DND-41 (cell line): Measurements from ENCODE around the gene TAF15.

ENCODE experiments used
- ATAC-seq: fragments of 200-7000 bp; cut with Tn5 transposase; 3 replicates; pipeline ENCODE4 v1.9.1; 2021; ENCODE audit warnings: low read depth; ENCODE audit not compliant: insufficient read depth
- DNase-seq: peaks from one replicate; pipeline ENCODE4 v3.0.0-alpha.2; 2020
- H2AFZ ChIP-seq: 2 replicates; pipeline ENCODE4 v1.6.0; 2012; ENCODE audit warnings: low read depth, low read length
- H3K27ac ChIP-seq: 2 replicates; pipeline ENCODE4 v1.5.1; 2012; ENCODE audit warnings: low read length, inconsistent platforms
- H3K27me3 ChIP-seq: fragments of 200-600 bp; sonication (generic); 2 replicates; pipeline ENCODE4 v1.6.0; 2012; ENCODE audit warnings: low read length, mild to moderate bottlenecking, inconsistent platforms; ENCODE audit not compliant: insufficient read depth, poor library complexity
- H3K36me3 ChIP-seq: 2 replicates; pipeline ENCODE4 v1.5.1; 2012; ENCODE audit warnings: low read length, inconsistent platforms; ENCODE audit not compliant: insufficient read depth
- H3K4me1 ChIP-seq: 2 replicates; pipeline ENCODE4 v1.5.1; 2012; ENCODE audit warnings: mild to moderate bottlenecking, low read length; ENCODE audit not compliant: insufficient read depth
- H3K4me2 ChIP-seq: 2 replicates; pipeline ENCODE4 v1.6.0; 2012; ENCODE audit warnings: mild to moderate bottlenecking, moderate library complexity, low read length, inconsistent platforms; ENCODE audit not compliant: insufficient read depth
- H3K4me3 ChIP-seq, 2 experiments: fragments of 200-600 bp in 1 of 2; shearing (Covaris generic) in 1 of 2; 2 replicates each; pipeline ENCODE4 v1.5.1; 2012 to 2016; ENCODE audit warnings: inconsistent platforms in 2 of 2, low read length in 2 of 2, mild to moderate bottlenecking in 2 of 2, low read depth in 1 of 2, moderate library complexity in 1 of 2
- H3K79me2 ChIP-seq: 2 replicates; pipeline ENCODE4 v1.6.0; 2012; ENCODE audit warnings: low read length, inconsistent platforms; ENCODE audit not compliant: insufficient read depth
- H3K9ac ChIP-seq: 2 replicates; pipeline ENCODE4 v1.6.0; 2012; ENCODE audit warnings: low read depth, mild to moderate bottlenecking, inconsistent platforms, low read length, moderate library complexity
- H3K9me3 ChIP-seq: 2 replicates; pipeline ENCODE4 v1.5.1; 2012; ENCODE audit warnings: low read length, moderate library complexity, mild to moderate bottlenecking, inconsistent platforms; ENCODE audit not compliant: insufficient read depth, severe bottlenecking
- H4K20me1 ChIP-seq: 2 replicates; pipeline ENCODE4 v1.6.0; 2012; ENCODE audit warnings: low read length; ENCODE audit not compliant: insufficient read depth
- CTCF ChIP-seq: IDR thresholded peaks from 2 replicates; pipeline ENCODE4 v1.5.1; 2012; ENCODE audit warnings: borderline replicate concordance, low read length, moderate library complexity, mild to moderate bottlenecking; ENCODE audit not compliant: poor library complexity, severe bottlenecking; ENCODE audit errors: extremely low read depth
- EZH2 ChIP-seq: IDR thresholded peaks from 3 replicates; pipeline ENCODE4 v1.6.1; 2012; ENCODE audit warnings: borderline replicate concordance, low read depth, mild to moderate bottlenecking, moderate library complexity, low read length, inconsistent platforms; ENCODE audit not compliant: severe bottlenecking

The TAF15 gene

GRCh38 chr17:35808962-35809854 lies at the start of gene TAF15:
Gene TAF15, plus strand, starts transcription at chr17:35809484. Its CDS starts 86 bp downstream, at chr17:35809570.
- Histone ChIP-seq H3K4me1 (peaks cover 49% of the 10 kb centered on the region), H4K20me1 (peaks cover 46% of the 10 kb centered on the region), H3K27ac (peak within 1 kb of the TSS; percentile 82), H3K4me3 (peak within 1 kb of the TSS; percentile 55 to 72), H3K9ac (peak within 1 kb of the TSS; percentile 73), H2AFZ (peak within 1 kb of the TSS; percentile 76), H3K9me3 (no peaks in the 10 kb centered on the region), H3K4me2 (peak within 1 kb of the TSS; percentile 87), H3K79me2 (peaks cover 54% of the 10 kb centered on the region), H3K36me3 (peaks cover 25% of the 10 kb centered on the region), H3K27me3 (no peaks in the 10 kb centered on the region)
- ATAC-seq (peak; percentile 92), DNase-seq (peak; percentile 98)
- TF ChIP-seq EZH2 = no peak
- TF ChIP-seq CTCF = peak; percentile 97

GRCh38 chr17:35760587-35760986 lies 48.7 kb upstream of the TAF15 start, which contains the start of gene C17orf50:
Gene C17orf50, plus strand, starts transcription at chr17:35760887. Its CDS starts 55 bp downstream, at chr17:35760942.
- H2AFZ ChIP-seq = no peak within 1 kb of the TSS
- peaks cover 2% of the 10 kb centered on the region for H3K9me3 ChIP-seq
- ATAC-seq (no peak), DNase-seq (no peak)
- no peak within 1 kb of the TSS for H3K9ac ChIP-seq
- no peak within 1 kb of the TSS for H3K27ac ChIP-seq
- H3K4me3 ChIP-seq = no peak within 1 kb of the TSS
- H3K4me1 ChIP-seq = peaks cover 22% of the 10 kb centered on the region
- no peak for TF ChIP-seq CTCF
- no peak for TF ChIP-seq EZH2
- H3K4me2 ChIP-seq = no peak within 1 kb of the TSS
- H3K36me3 ChIP-seq = no peaks in the 10 kb centered on the region
- H3K27me3 ChIP-seq = no peaks in the 10 kb centered on the region
- no peaks in the 10 kb centered on the region for H3K79me2 ChIP-seq
- no peaks in the 10 kb centered on the region for H4K20me1 ChIP-seq

GRCh38 chr17:35761601-35762000 lies 47.7 kb upstream of the TAF15 start:
- H3K4me1 ChIP-seq = peaks cover 22% of the 10 kb centered on the region
- ATAC-seq (no peak), DNase-seq (no peak)
- H3K4me2 ChIP-seq = no peak overlapping the region
- no peak overlapping the region for H3K4me3 ChIP-seq
- no peak overlapping the region for H3K9ac ChIP-seq
- no peak overlapping the region for H3K27ac ChIP-seq
- no peaks in the 10 kb centered on the region for H3K27me3 ChIP-seq
- H3K9me3 ChIP-seq = peaks cover 2% of the 10 kb centered on the region
- TF ChIP-seq EZH2 = no peak
- TF ChIP-seq CTCF = no peak
- H2AFZ ChIP-seq = no peak overlapping the region
- no peaks in the 10 kb centered on the region for H3K36me3 ChIP-seq
- H4K20me1 ChIP-seq = no peaks in the 10 kb centered on the region
- H3K79me2 ChIP-seq = no peaks in the 10 kb centered on the region
